IMR-90 (cell line): ENCODE results near the gene POLR1H. TPM values are rescaled to one million over a fixed set of nuclear protein-coding genes. Genes with fewer than 3 reads are reported as not detected.

Source experiments
- ATAC-seq: fragments of 200-7000 bp; cut with Tn5 transposase; 2 replicates; pipeline ENCODE4 v1.9.1; 2020; ENCODE audit warnings: low read depth, mild to moderate bottlenecking, moderate library complexity
- BruUV-seq: library from RNA; stranded (reverse); fragments of 400-500 nt; replicated peaks from 2 replicates; lab custom pipeline; 2021; lab: Mats Ljungman, UMichigan
- CTCF ChIA-PET: fragments of 300-600 bp; formaldehyde crosslinking; extraction: SDS; loops from one replicate; lab custom pipeline; 2021; ENCODE audit warnings: antibody characterized with exemption; lab: Yijun Ruan, JAX
- POLR2A ChIA-PET: fragments of 300-600 bp; sonication (Branson Sonifier 250); formaldehyde crosslinking; loops from one replicate; lab custom pipeline; 2022; ENCODE audit warnings: antibody characterized with exemption; ENCODE audit not compliant: unreplicated experiment; lab: Charles Lee
- DNase-seq: peaks from one replicate; pipeline ENCODE4 v3.0.0; 2013
- H2AFZ ChIP-seq: replicated peaks from 2 replicates; pipeline ENCODE3; 2013; ENCODE audit warnings: low read length, mild to moderate bottlenecking; ENCODE audit not compliant: poor library complexity
- H2AK5ac ChIP-seq: 2 replicates; pipeline ENCODE4 v1.6.1; 2013; ENCODE audit warnings: low read depth, low read length, inconsistent platforms
- H2AK9ac ChIP-seq: replicated peaks from 2 replicates; pipeline ENCODE3; 2013; ENCODE audit warnings: mild to moderate bottlenecking, low read depth, low read length, moderate library complexity; ENCODE audit not compliant: poor library complexity
- H2BK120ac ChIP-seq: 2 replicates; pipeline ENCODE4 v1.6.1; 2013; ENCODE audit warnings: low read depth, low read length, inconsistent platforms
- H2BK15ac ChIP-seq: 3 replicates; pipeline ENCODE4 v1.6.1; 2013; ENCODE audit warnings: low read depth, low read length, inconsistent platforms
- H2BK20ac ChIP-seq: 2 replicates; pipeline ENCODE4 v1.6.1; 2013; ENCODE audit warnings: low read depth, mild to moderate bottlenecking, inconsistent platforms, low read length, moderate library complexity
- H2BK5ac ChIP-seq: 2 replicates; pipeline ENCODE4 v1.6.1; 2013; ENCODE audit warnings: mild to moderate bottlenecking, low read depth, low read length, inconsistent platforms; ENCODE audit not compliant: poor library complexity, severe bottlenecking
- H3K14ac ChIP-seq: replicated peaks from 2 replicates; pipeline ENCODE4 v1.6.1; 2013; ENCODE audit warnings: low read depth, low read length, inconsistent platforms
- H3K18ac ChIP-seq: 2 replicates; pipeline ENCODE4 v1.6.1; 2013; ENCODE audit warnings: low read depth, low read length, control low read depth
- H3K23ac ChIP-seq: 2 replicates; pipeline ENCODE4 v1.6.1; 2013; ENCODE audit warnings: low read depth, low read length, inconsistent platforms
- H3K27ac ChIP-seq: 2 replicates; pipeline ENCODE4 v1.5.1; 2013; ENCODE audit warnings: mild to moderate bottlenecking, control low read depth, low read length; ENCODE audit not compliant: insufficient read depth
- H3K27me3 ChIP-seq: 2 replicates; pipeline ENCODE4 v1.6.1; 2013; ENCODE audit warnings: low read length; ENCODE audit not compliant: control insufficient read depth, insufficient read depth
- H3K36me3 ChIP-seq: 2 replicates; pipeline ENCODE4 v1.6.1; 2013; ENCODE audit warnings: low read length, mixed read lengths; ENCODE audit not compliant: control insufficient read depth, insufficient read depth
- H3K4ac ChIP-seq: 2 replicates; pipeline ENCODE4 v1.6.1; 2013; ENCODE audit warnings: low read depth, low read length, inconsistent platforms
- H3K4me1 ChIP-seq: 2 replicates; pipeline ENCODE4 v1.6.1; 2013; ENCODE audit warnings: low read length, mixed read lengths; ENCODE audit not compliant: control insufficient read depth, insufficient read depth
- H3K4me2 ChIP-seq: 2 replicates; pipeline ENCODE4 v1.6.1; 2013; ENCODE audit warnings: low read depth, mild to moderate bottlenecking, control low read depth, low read length, moderate library complexity
- H3K4me3 ChIP-seq: 2 replicates; pipeline ENCODE4 v1.5.1; 2013; ENCODE audit warnings: low read depth, mild to moderate bottlenecking, control low read depth, low read length, moderate library complexity; ENCODE audit not compliant: insufficient read depth
- H3K56ac ChIP-seq: 2 replicates; pipeline ENCODE4 v1.6.1; 2013; ENCODE audit warnings: low read length, inconsistent platforms; ENCODE audit not compliant: insufficient read depth; ENCODE audit errors: extremely low read depth
- H3K79me1 ChIP-seq, 2 experiments: 2 replicates each; pipeline ENCODE4 v1.6.1; 2013; ENCODE audit warnings: low read length in 2 of 2, inconsistent platforms in 1 of 2, low read depth in 1 of 2
- H3K9ac ChIP-seq: 2 replicates; pipeline ENCODE4 v1.6.1; 2013; ENCODE audit warnings: low read depth, low read length, control low read depth
- H3K9me1 ChIP-seq: 2 replicates; pipeline ENCODE4 v1.6.1; 2013; ENCODE audit warnings: low read length, inconsistent platforms; ENCODE audit not compliant: insufficient read depth
- H3K9me3 ChIP-seq: 2 replicates; pipeline ENCODE4 v1.6.1; 2013; ENCODE audit warnings: low read length; ENCODE audit not compliant: control insufficient read depth, insufficient read depth
- H4K20me1 ChIP-seq: 2 replicates; pipeline ENCODE4 v1.6.1; 2013; ENCODE audit warnings: low read length, inconsistent platforms; ENCODE audit not compliant: insufficient read depth
- H4K5ac ChIP-seq: 2 replicates; pipeline ENCODE4 v1.6.1; 2013; ENCODE audit warnings: mild to moderate bottlenecking, low read depth, low read length, control low read depth
- H4K8ac ChIP-seq, 2 experiments: 2 replicates each; pipeline ENCODE4 v1.6.1; 2013; ENCODE audit warnings: low read depth in 2 of 2, low read length in 2 of 2, control low read depth in 1 of 2, inconsistent platforms in 1 of 2
- H4K91ac ChIP-seq: 2 replicates; pipeline ENCODE4 v1.6.1; 2013; ENCODE audit warnings: low read depth, low read length, inconsistent platforms; ENCODE audit not compliant: insufficient read depth
- MXI1 ChIP-seq: IDR thresholded peaks from 2 replicates; pipeline ENCODE4 v1.6.1; 2012; ENCODE audit warnings: low read depth, mild to moderate bottlenecking, low read length, moderate library complexity, borderline replicate concordance
- USF2 ChIP-seq: fragments of 150-350 bp; IDR thresholded peaks from 2 replicates; pipeline ENCODE4 v1.6.1; 2017; ENCODE audit warnings: mild to moderate bottlenecking, antibody characterized with exemption, low read length, low read depth
- WGBS, 2 experiments: methylation state at CpG; one replicate each; pipeline versions ENCODE4 v1.1.5 to v1.1.7; 2013; ENCODE audit warnings: missing lambda C conversion rate in 2 of 2; ENCODE audit not compliant: insufficient read length in 1 of 2; ENCODE audit errors: extremely low coverage in 2 of 2; 5-methylcytosine and 5-hydroxymethylcytosine counted together
- dilution Hi-C: fragments of 300-500 bp; cut with HindIII; formaldehyde crosslinking; loops from one replicate; pipeline ENCODE4 v1.14.3; 2018; ENCODE audit warnings: low sequenced_read_pairs; ENCODE audit not compliant: unreplicated experiment
- in situ Hi-C: fragments of 300-500 bp; cut with MboI; formaldehyde crosslinking; loops from 3 replicates; pipeline ENCODE4 v1.14.3; 2019; ENCODE audit warnings: low sequenced_read_pairs, inconsistent platforms, mixed read lengths
- intact Hi-C: fragments of 100-400 bp; cut with micrococcal nuclease; formaldehyde crosslinking; loops from 2 replicates; pipeline ENCODE4 v1.10.0; 2022
- polyA plus RNA-seq, 3 experiments: library from polyadenylated mRNA; depleted of rRNA; stranded (reverse); fragments of >200 nt; gene quantifications; 2 replicates each; pipeline ENCODE4 v1.2.3, GENCODE V29; 2012; ENCODE audit warnings: low replicate concordance in 1 of 3
- total RNA-seq: library from RNA; depleted of rRNA; stranded (reverse); fragments of >200 nt; gene quantifications from 2 replicates; pipeline ENCODE4 v1.2.3, GENCODE V29; 2012

The POLR1H gene
- total and polyA plus RNA-seq, 2 of the 4 experiments (the other 2 are of a cell fraction): 24.6 to 34.6 TPM

GRCh38 chr6:30047220-30047619 is 13.8 kb upstream of the POLR1H start:
- Histone ChIP-seq H3K9me1 (peaks cover 8% of the 10 kb centered on the region), H3K4ac (no peak overlapping the region), H2AFZ (no peak overlapping the region), H3K36me3 (no peaks in the 10 kb centered on the region), H3K79me1 (no peaks in the 10 kb centered on the region; a peak in 1 of 4 replicates), H3K9ac (no peak overlapping the region), H3K56ac (no peak overlapping the region), H4K5ac (no peak overlapping the region), H2BK120ac (no peak overlapping the region), H4K91ac (no peak overlapping the region), H3K9me3 (no peaks in the 10 kb centered on the region), H2BK5ac (no peak overlapping the region), H3K4me3 (no peak overlapping the region), H2BK20ac (no peak overlapping the region), H2AK5ac (no peak overlapping the region), H3K18ac (no peak overlapping the region), H3K4me2 (no peak overlapping the region), H4K8ac (no peak overlapping the region), H3K27me3 (no peaks in the 10 kb centered on the region), H2BK15ac (no peak overlapping the region), H2AK9ac (no peak overlapping the region), H3K4me1 (peaks cover 6% of the 10 kb centered on the region), H3K14ac (no peak overlapping the region), H3K23ac (no peak overlapping the region), H3K27ac (no peak overlapping the region), H4K20me1 (no peaks in the 10 kb centered on the region; the same call in 1 of the 2 replicates)
- TF ChIP-seq USF2: no peak
- no peak for TF ChIP-seq MXI1
- ChIA-PET POLR2A (no interaction called here), CTCF (no interaction called here)
- in situ Hi-C loops (no loop called here), dilution Hi-C loops (no loop called here), intact Hi-C loops (no loop called here)
- ATAC-seq (no peak), DNase-seq (no peak)
- no CpG with 5 or more reads among the region's 2 CpGs for WGBS, 2 experiments
- BruUV-seq: no TSS peak
